Fibroblast of gingiva (primary cell): ENCODE measurements around the gene CRELD2.
A peak's percentile ranks its signal among the peaks of the same experiment; 100 is the strongest.

Source experiments
- DNase-seq: peaks from one replicate; pipeline ENCODE4 v3.0.0-alpha.2; 2011; ENCODE audit warnings: low read depth

The CRELD2 gene

DNA sequence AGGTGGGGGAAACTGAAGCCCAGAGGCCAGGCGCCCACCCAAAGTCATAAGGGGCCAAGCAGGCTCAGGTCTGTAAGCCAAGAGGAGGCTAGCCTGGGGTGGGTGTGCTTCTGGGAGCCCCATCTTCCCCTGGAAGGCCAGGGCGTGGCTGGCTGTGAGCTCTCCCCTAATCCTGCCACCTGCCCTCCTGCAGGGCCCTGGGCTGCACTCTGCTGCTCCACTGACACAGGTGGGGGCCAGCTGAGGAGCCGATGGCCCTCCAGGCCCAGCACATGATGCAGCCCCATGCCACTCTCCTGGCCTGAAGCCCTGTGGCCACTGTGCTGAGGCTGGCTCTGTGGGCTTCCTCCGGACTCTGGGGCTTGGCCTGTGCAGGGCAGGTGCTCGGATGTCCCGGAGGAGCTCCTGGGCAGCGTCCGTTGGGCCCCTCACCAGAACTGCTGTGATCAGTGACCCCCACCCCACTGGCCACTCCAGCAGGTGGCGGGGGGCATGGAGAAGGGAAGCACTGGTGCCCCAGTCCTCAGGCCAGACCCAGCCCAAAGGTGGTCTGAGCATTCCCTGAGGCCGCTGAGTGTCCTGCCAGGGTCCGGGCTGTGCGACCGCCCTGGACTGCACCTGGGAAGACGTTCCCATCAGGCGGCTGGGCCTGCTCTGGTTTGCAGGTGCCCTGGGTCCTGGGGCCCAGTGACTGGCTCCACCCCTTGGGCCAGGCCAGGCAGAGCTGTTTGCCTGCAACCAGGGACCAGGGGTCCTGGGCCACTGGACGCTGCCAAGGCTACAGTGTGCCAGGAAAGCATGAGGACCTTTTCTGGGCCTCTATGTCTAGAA, 50.6 kb downstream of the CRELD2 start:
- no peak for DNase-seq

DNA sequence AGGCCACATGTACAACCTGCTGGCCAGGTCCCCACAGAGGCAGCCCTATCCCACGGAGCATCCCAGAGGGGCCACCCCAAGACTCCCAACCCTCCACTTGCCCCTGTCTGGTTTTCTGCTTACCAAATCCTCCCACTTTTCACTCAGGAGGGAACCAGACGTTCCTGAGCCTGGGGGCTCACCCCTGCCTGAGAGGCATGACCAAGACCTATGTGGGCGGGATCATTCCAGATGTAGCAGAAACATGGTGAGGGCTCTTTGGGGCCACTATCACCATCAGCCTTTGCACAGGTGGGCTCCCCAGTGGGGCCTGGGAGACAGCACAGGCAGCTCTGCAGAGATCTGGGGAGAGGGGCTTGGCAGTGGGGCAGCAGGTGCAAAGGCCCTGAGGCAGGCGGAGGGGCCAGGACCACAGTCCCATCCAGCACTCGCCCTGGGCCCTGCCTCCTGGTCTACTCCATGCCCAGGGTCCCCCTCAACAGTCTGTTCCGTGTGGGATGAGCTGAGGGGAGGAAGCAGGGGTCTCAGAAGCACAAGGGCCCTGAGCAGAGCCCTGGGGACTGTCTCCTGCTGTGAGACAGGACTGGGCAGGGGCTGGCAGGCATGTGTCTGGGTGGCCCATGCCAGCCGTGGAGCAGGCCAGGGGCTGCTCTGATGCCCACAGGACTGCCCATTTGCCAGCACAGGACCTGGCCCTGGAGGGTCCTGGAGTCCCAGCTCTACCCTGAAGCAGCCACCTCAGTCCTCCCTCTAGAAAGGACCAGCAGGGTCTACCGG, 51.5 kb downstream of the CRELD2 start:
- no peak for DNase-seq

DNA sequence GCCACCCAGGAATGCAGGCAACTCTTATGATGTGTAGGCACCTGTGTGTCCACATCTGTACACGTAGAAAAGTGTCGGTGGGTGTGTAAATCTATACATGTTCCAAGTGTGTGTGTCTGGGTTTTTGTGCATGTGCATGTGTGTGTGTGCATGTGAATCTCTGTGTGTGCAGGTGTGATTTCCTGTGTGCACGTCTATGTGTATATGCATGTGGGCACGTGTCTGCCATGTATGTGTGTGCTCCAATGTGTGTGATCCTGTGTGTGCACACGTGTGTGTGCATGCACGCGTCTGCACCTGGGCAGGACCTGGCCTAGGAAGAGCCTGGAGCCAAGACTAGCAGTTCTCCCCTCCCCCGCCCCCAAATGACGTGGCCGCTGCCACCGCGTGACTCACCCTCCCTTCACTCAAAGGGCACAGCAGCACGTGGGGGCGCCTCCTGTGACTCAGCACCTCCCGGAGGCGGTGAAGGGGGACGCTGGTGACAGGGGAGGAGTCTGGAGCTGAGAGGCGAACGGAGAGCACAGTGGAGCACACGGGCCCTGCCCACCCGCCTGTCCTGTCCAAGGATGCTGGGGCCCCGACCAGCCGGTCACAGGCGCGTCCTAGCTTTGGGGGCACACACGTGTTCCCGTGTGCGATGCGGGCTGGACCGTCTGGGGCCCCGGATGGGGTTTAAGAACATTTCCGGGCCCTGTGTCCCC, 52.2 kb downstream of the CRELD2 start:
- DNase-seq, result peak; percentile 96

DNA sequence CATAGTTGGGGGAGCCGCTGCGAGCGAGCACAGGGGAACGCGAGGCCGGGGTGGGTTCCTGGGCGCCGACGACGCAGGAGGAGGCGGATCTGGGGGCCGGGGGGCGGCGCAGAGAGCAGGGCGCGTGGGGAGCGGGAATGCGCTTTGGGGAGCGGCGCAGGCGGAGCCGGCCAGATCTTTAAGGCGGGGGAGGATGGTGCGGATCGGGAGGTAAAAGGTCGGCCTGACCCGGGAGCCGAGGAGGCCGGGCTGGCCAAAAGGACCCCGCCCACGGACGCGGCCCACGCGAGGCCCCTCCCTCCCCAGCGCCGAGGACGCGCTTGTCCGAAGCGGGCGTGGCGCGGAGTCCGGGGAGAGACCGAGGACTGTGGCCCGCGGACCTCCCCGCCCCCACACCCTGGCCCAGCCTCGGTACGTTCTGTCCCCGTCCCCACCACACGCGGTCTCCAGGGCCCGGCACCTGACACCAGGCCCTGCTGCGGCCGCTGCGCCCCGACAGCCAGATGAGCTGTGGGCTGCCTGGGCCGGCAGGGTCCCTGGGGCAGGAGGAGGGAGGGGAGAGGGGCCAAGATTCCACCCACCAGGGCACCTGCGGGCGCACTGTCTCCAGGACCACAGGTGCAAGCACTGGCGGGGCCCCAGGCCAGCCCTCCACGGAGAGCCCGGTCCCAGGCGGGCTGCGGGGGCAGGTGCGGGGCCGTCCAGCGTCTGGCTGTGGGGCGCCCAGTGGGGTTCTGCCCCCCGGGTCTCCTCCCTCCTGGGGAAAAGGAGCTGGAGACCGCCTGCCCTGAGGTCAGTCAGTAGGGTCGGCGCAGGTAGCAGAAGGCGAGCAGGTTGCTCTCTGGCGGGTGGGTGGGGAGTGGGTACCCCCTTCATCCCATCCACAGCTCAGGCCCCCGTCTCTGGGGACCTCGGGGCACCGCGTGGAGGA, 53.1 kb downstream of the CRELD2 start:
- DNase-seq, result peak; percentile 84

DNA sequence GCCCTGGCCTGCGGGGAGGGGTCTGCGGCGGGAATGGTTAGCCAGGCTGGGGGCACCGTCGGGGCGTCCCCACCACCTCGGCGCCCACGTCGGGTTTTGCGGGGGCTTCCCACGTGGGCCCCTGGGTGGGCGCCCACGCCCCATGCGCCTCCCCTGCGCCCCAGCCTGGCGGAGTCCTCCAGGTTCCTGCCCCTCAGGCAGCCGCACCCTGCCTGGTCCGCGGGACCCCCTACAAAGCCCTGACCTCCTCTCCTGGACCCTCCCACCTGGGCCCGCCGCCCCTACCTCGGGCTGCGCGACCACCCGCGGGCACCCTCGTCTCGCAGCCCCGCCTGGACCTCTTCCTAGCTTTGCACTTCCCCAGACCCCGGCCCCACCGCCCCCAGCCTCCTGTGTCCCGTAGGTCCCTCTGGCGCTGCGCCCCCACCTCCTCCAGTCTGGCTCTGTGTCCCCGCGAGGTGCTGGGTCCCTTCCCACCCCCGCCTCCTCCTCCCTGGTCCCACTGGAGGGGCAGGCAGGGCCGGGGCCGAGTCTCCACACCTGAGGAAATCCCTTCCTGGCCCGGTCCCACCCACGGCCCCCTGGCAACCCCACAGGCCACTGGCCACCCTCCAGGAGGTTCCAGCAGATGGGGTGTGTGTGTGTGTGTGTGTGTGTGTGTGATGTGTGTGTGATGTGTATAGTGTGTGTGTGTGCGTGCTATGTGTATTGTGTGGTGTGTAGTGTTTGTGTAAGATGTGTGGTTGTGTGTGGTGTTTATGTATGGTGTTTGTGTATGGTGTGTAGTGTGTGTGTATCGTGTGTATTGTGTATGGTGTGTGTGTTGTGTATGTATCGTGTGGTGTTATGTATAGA, 54.0 kb downstream of the CRELD2 start:
- DNase-seq, result no peak

DNA sequence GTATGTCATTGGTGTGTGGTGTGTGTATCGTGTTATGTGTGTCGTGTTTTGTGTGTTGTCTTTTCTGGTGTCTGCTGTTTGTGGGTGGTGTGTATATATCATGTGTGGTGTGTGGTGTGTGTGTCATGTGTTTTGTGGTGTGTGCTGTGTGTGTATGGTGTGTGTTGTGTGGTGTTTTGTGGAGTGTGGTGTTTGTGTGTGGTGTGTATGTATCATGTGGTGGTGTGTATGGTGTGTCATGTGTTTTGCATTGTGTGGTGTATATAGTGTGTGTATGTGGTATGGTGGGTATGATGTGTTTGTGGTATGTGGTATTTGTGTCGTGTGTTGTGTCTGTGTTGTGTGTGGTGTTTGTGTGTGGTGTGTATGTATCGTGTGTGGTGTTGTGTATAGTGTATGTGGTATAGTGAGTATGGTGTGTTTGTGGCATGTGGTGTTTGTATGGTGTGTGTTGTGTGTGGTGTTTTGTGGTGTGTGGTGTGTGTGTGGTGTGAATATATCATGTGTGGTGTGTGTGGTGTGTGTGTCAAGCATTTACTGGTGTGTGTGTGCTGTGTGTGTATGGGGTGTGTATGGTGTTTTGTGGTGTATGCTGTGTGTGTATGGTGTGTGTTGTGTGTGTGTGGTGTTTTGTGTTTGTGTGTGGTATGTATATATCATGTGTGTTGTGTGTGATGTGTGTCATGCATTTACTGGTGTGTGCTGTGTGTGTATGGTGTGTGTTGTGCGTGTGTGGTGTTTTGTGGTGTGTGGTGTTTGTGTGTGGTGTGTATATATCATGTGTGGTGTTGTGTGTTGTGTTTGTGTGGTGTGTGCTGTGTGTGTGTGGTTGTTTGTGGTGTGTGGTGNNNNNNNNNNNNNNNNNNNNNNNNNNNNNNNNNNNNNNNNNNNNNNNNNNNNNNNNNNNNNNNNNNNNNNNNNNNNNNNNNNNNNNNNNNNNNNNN, 54.9 kb downstream of the CRELD2 start:
- DNase-seq, result peak; percentile 40

DNA sequence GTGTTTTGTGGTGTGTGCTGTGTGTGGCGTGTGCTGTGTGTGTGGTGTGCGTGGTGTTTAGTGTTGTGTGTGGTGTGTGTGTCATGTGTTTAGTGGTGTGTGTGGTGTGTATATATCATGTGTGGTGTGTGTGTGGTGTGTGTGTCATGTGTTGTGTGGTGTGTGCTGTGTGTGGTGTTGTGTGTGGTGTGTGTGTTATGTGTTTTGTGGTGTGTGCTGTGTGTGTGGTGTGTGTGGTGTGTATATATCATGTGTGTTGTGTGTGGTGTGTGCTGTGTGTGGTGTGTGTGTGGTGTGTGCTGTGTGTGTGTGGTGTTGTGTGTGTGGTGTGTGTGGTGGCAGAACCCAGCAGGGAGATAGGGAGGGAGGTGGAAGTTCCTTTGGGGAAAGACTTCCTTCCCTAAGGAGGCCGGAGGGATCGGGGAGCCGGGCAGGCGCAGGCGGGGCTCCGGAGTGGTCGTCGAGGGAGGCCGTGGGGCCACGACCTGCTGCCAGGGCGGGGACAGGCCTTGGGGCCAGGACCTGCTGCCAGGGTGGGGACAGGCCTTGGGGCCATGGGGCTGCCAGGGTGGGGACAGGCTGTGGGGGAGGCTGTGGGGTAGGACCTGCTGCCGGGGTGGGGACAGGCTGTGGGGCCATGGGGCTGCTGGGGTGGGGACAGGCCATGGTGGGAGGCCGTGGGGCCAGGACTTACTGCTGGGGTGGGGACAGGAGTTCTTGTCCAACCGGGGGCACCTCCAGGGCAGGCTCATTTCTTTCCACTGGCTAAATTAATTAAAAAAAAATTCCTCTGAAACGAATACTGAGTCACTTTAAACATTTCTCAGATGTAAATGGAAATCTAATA, 57.3 kb downstream of the CRELD2 start:
- DNase-seq, result peak; percentile 30

DNA sequence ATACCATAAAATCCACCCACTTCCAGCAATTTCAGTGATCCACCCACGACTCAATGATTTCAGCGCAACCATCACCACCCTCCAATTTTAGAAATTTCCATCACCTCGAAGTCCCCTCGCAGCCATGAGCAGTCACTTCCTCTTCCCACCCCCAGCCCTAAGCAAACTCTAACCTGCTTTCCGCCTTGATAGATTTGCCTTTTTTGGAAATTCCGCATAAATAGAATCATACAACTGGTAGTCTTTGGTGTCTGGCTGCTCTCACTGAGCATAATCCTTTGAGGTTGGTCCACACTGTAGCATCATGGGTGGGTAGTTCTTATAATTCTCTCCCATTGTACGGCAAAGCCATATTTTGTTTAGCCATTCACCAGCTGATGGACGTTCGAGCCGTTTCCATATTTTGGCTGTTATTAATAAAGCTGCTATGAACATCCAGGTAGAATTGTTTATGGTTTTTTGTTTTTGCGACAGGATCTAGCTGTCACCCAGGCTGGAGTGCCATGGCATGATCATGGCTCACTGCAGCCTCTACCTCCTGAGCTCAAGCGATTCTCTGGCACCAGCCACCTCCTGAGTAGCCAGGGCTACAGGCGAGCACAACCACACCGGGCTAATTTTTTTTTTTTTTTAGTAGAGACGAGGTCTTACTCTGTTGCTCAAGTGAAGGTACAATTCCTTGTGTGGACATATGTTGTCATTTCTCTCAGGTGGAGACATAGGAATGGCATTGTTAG, 58.2 kb downstream of the CRELD2 start:
- DNase-seq, result no peak
